DOHH2 (cell line): ENCODE results near the gene LIPM.

Source experiments
- CTCF ChIP-seq: fragments of 200-600 bp; sonication (generic); IDR thresholded peaks from one replicate; pipeline ENCODE4 v1.5.1; 2014; ENCODE audit warnings: antibody characterized with exemption, mild to moderate bottlenecking, low read depth, low read length; ENCODE audit not compliant: poor library complexity, severe bottlenecking
- EZH2phosphoT487 ChIP-seq: fragments of 200-600 bp; sonication (generic); IDR thresholded peaks from 2 replicates; pipeline ENCODE4 v1.6.1; 2017; ENCODE audit warnings: borderline replicate concordance, mild to moderate bottlenecking, antibody characterized with exemption, low read length, moderate library complexity, mixed read lengths

- no peak for TF ChIP-seq CTCF
- no peak for TF ChIP-seq EZH2phosphoT487
Measured at GRCh38 chr10:88833723-88834122, 31.2 kb downstream of the LIPM start.
